ENCODE data around the gene PRMT3. TPM values are rescaled to one million over a fixed set of nuclear protein-coding genes. Genes with fewer than 3 reads are reported as not detected.

The PRMT3 gene
- total RNA-seq, 3 donors from 2014 or later = 14.9 to 26.2 (median 18.4) TPM

GRCh38 chr11:20417771-20418170 is 30.3 kb downstream of the PRMT3 start:
- no peak for TF ChIP-seq POLR2A (IDR thresholded peaks at IDR 0.05)
- TF ChIP-seq, protein P1, sequence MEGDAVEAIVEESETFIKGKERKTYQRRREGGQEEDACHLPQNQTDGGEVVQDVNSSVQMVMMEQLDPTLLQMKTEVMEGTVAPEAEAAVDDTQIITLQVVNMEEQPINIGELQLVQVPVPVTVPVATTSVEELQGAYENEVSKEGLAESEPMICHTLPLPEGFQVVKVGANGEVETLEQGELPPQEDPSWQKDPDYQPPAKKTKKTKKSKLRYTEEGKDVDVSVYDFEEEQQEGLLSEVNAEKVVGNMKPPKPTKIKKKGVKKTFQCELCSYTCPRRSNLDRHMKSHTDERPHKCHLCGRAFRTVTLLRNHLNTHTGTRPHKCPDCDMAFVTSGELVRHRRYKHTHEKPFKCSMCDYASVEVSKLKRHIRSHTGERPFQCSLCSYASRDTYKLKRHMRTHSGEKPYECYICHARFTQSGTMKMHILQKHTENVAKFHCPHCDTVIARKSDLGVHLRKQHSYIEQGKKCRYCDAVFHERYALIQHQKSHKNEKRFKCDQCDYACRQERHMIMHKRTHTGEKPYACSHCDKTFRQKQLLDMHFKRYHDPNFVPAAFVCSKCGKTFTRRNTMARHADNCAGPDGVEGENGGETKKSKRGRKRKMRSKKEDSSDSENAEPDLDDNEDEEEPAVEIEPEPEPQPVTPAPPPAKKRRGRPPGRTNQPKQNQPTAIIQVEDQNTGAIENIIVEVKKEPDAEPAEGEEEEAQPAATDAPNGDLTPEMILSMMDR (IDR thresholded peaks at IDR 0.05) = no peak
- no peak for TF ChIP-seq POLR2AphosphoS5 (IDR thresholded peaks at IDR 0.05)
- intact Hi-C loops (cut with DNase I; ENCODE audit: low total_unique reads) = no loop called here
- no peaks in the 10 kb centered on the region for H3K36me3 ChIP-seq
- no peak overlapping the region for H3K4me3 ChIP-seq
- H3K4me1 ChIP-seq = no peaks in the 10 kb centered on the region
- no peaks in the 10 kb centered on the region for H3K9me3 ChIP-seq
- H3K27me3 ChIP-seq = no peaks in the 10 kb centered on the region
- DNase-seq (ENCODE audit: low spot score in 2 of 2) = no peak
- no peak overlapping the region for H3K27ac ChIP-seq

- Histone ChIP-seq H3K4me1 (no peaks in the 10 kb centered on the region), H3K36me3 (no peaks in the 10 kb centered on the region), H3K27ac (no peak overlapping the region), H3K27me3 (no peaks in the 10 kb centered on the region), H3K4me3 (no peak overlapping the region), H3K9me3 (no peaks in the 10 kb centered on the region)
- TF ChIP-seq, protein P1 (IDR thresholded peaks at IDR 0.05) = no peak
- TF ChIP-seq POLR2AphosphoS5 (IDR thresholded peaks at IDR 0.05) (no peak), POLR2A (IDR thresholded peaks at IDR 0.05) (no peak)
- no peak for DNase-seq (ENCODE audit: low spot score in 2 of 2)
- intact Hi-C loops (cut with DNase I; ENCODE audit: low total_unique reads) = no loop called here
Measured at GRCh38 chr11:20421946-20422345, 34.4 kb downstream of the PRMT3 start.

GRCh38 chr11:20429216-20429615 is 41.7 kb downstream of the PRMT3 start:
- H3K4me1 ChIP-seq = no peaks in the 10 kb centered on the region

GRCh38 chr11:20438637-20439036 is 51.1 kb downstream of the PRMT3 start:
- Histone ChIP-seq H3K9me3 (no peaks in the 10 kb centered on the region), H3K27ac (no peak overlapping the region), H3K36me3 (no peaks in the 10 kb centered on the region), H3K27me3 (no peaks in the 10 kb centered on the region), H3K4me1 (no peaks in the 10 kb centered on the region), H3K4me3 (no peak overlapping the region)
- DNase-seq (ENCODE audit: low spot score in 2 of 2) = no peak
- intact Hi-C loops (cut with DNase I; ENCODE audit: low total_unique reads) = no loop called here
- no peak for TF ChIP-seq POLR2AphosphoS5 (IDR thresholded peaks at IDR 0.05)

More at GRCh38 chr11:20429216-20429615, 41.7 kb downstream of the PRMT3 start:
- TF ChIP-seq, protein P1 (IDR thresholded peaks at IDR 0.05) = no peak
- no peak for TF ChIP-seq POLR2AphosphoS5 (IDR thresholded peaks at IDR 0.05)
- TF ChIP-seq POLR2A (IDR thresholded peaks at IDR 0.05) = no peak
- no peak overlapping the region for H3K4me3 ChIP-seq
- intact Hi-C loops (cut with DNase I; ENCODE audit: low total_unique reads) = no loop called here
- no peaks in the 10 kb centered on the region for H3K27me3 ChIP-seq
- no peaks in the 10 kb centered on the region for H3K9me3 ChIP-seq
- H3K27ac ChIP-seq = peak overlapping the region in 1 of 2 donors; percentile 12
- H3K36me3 ChIP-seq = no peaks in the 10 kb centered on the region
- no peak for DNase-seq (ENCODE audit: low spot score in 2 of 2)

DNA sequence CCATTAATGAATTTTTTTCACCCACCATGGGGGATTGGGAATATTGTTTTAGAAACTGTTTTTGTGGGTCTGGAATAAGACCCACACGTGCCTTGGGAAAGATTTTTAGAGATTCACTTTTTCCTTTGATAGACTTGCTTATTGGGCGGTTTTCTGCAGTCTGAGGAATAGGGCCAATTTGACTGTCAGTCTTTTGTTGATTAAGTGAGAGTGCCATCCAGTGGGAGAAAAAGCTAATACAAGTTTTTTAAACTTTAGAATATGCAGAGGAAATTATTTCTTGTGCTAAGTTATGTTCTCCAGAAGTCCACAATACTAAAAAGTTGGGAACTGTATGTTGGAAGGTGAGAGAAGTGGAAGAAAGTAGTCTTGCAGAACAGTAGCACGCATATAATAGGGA is 56.1 kb downstream of the PRMT3 start:
- H3K9me3 ChIP-seq = no peaks in the 10 kb centered on the region
- no peak for TF ChIP-seq POLR2A (IDR thresholded peaks at IDR 0.05)
- TF ChIP-seq, protein P1 (IDR thresholded peaks at IDR 0.05) = peak in 1 of 3 donors; percentile 19
- no peaks in the 10 kb centered on the region for H3K27me3 ChIP-seq
- intact Hi-C loops (cut with DNase I; ENCODE audit: low total_unique reads) = no loop called here
- no peaks in the 10 kb centered on the region for H3K36me3 ChIP-seq
- no peak overlapping the region for H3K27ac ChIP-seq
- no peaks in the 10 kb centered on the region for H3K4me1 ChIP-seq
- no peak for DNase-seq (ENCODE audit: low spot score in 2 of 2)
- H3K4me3 ChIP-seq = no peak overlapping the region

DNA sequence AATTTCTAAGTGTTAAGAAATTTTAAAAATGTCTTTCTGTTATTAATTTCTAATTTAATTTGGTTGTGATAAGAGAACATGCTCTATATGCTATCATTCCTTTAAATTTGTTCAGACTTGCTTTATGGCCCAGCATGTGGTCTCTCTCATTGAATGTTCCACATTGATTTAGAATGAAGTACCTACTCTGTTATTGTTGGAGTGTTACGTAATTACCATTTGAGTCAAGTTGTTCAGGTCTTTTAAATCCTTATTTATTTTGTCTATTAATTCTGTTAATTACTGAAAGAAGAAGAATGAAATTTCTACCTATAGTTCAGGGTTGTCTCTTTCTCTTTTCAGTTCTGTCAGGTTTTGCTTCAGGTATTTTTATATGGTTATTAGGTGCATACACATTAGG is 57.0 kb downstream of the PRMT3 start:
- DNase-seq (ENCODE audit: low spot score in 2 of 2) = no peak
- Histone ChIP-seq H3K9me3 (no peaks in the 10 kb centered on the region), H3K27me3 (no peaks in the 10 kb centered on the region), H3K36me3 (no peaks in the 10 kb centered on the region), H3K4me3 (no peak overlapping the region), H3K27ac (no peak overlapping the region), H3K4me1 (no peaks in the 10 kb centered on the region)
- intact Hi-C loops (cut with DNase I; ENCODE audit: low total_unique reads) = no loop called here
- TF ChIP-seq POLR2AphosphoS5 (IDR thresholded peaks at IDR 0.05) (no peak), POLR2A (IDR thresholded peaks at IDR 0.05) (no peak)

Measured in breast epithelium (tissue), 4 donors.